Lung (tissue), 12 donors: ENCODE data around the gene MOB1A. TPM values are rescaled to one million over a fixed set of nuclear protein-coding genes. Genes with fewer than 3 reads are reported as not detected.

ENCODE experiments used
- ATAC-seq: fragments of 200-7000 bp; cut with Tn5 transposase; one replicate; pipeline ENCODE4 v1.9.1; 2020; ENCODE audit warnings: moderate number of reproducible peaks; ENCODE audit not compliant: insufficient read depth, low FRiP score
- DNase-seq, 3 donors: peaks; one replicate each; pipeline ENCODE4 v3.0.0-alpha.2; 2013 to 2017
- H3K27ac ChIP-seq, 2 donors: one replicate each; pipeline ENCODE4 v1.5.1; 2013; ENCODE audit warnings: mild to moderate bottlenecking in 2 of 2, moderate library complexity in 2 of 2, control low read depth in 1 of 2, inconsistent platforms in 1 of 2, low read depth in 1 of 2, low read length in 1 of 2
- H3K27me3 ChIP-seq, 3 donors: one replicate each; pipeline ENCODE4 v1.5.1; 2013; ENCODE audit warnings: low read length in 2 of 3; ENCODE audit not compliant: control insufficient read depth in 3 of 3, insufficient read depth in 3 of 3
- H3K36me3 ChIP-seq, 4 donors: one replicate each; pipeline ENCODE4 v1.5.1; 2013; ENCODE audit warnings: low read length in 4 of 4, mild to moderate bottlenecking in 1 of 4, moderate library complexity in 1 of 4; ENCODE audit not compliant: control insufficient read depth in 4 of 4, insufficient read depth in 4 of 4
- H3K4me1 ChIP-seq, 5 donors: one replicate each; pipeline ENCODE4 v1.5.1; 2013; ENCODE audit warnings: low read length in 5 of 5, mild to moderate bottlenecking in 2 of 5, moderate library complexity in 1 of 5; ENCODE audit not compliant: control insufficient read depth in 5 of 5, insufficient read depth in 5 of 5
- H3K4me3 ChIP-seq: one replicate; pipeline ENCODE4 v1.5.1; 2013; ENCODE audit warnings: mild to moderate bottlenecking, control low read depth, moderate library complexity
- H3K9ac ChIP-seq, 2 donors: one replicate each; pipeline ENCODE4 v1.5.1; 2013; ENCODE audit warnings: low read length in 2 of 2, control low read depth in 1 of 2; ENCODE audit not compliant: insufficient read depth in 1 of 2
- H3K9me3 ChIP-seq, 4 donors: one replicate each; pipeline ENCODE4 v1.5.1; 2013; ENCODE audit warnings: low read length in 3 of 4, mild to moderate bottlenecking in 1 of 4, moderate library complexity in 1 of 4; ENCODE audit not compliant: control insufficient read depth in 4 of 4, insufficient read depth in 3 of 4
- WGBS, 2 donors: extraction: QIAGEN DNeasy Blood & Tissue Kit; methylation state at CpG; one replicate each; pipeline ENCODE4 v1.1.7; 2013; 5-methylcytosine and 5-hydroxymethylcytosine counted together
- polyA plus RNA-seq, 2 donors: library from polyadenylated mRNA; stranded (reverse); fragments of 200-250 nt; gene quantifications; one replicate each; pipeline ENCODE4 v1.2.1, GENCODE V29; 2013
- total RNA-seq, 2 donors: library from RNA; depleted of rRNA in 1 of 2; stranded (reverse); fragments of >200 nt in 1 of 2; gene quantifications; one replicate each; pipeline ENCODE4 v1.2.1, GENCODE V29; 2014 to 2021
- TF ChIP-seq, protein P1 (sequence below): IDR thresholded peaks from 2 replicates; pipeline ENCODE4 v1.5.1; 2012; ENCODE audit warnings: mild to moderate bottlenecking; ENCODE audit errors: control extremely low read depth, extremely low read depth
- donor health status: control.
- donor health status: control.
- donor health status: Bipolar disorder and iron deficiency.
- donor health status: healthy.
- donor health status: DM: yes; HTN: yes; CAD: no.

The MOB1A gene
- total and polyA plus RNA-seq, 4 donors = 33.4 to 117 (median 81.1) TPM

DNA sequence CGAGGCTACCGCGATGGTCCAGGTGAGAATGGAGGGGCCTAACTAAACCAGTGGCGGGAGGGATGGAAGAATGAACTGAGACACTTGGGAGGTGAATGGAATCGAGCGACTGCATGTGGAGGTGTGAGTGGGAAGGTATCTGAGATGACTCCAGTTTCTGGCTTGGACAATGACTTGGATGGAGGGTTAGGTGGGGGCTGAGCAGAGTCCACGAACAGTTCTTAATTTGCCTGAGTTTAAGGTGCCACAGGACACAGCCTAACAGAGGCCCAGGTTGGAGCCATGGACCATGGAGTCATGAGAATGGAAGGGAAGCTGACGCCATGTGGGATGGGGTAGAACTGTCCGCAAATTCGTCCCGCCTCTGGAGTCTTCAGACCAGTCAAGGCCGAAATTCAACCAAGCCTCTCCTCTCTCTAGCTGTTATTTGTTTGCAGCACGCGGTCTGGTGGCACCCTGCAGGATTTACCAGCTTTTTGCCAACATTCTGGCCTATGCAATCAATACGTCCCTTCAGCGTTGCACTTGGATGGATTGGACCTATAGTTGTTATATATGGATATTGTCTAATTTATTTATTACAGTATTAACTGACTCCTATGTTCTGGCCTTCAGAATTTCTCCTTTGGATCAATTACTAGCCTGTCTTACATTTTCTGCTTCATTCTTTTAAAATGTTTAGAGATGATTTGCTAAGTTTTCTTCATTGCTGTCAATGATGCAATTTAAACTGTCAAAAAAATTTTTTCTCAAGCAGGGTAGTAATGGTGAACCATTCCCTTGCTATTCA, 30.0 kb downstream of the MOB1A start:
- H3K27me3 ChIP-seq = no peaks in the 10 kb centered on the region
- no peak for ATAC-seq
- peaks cover 0 to 15% (median 10%) of the 10 kb centered on the region in 5 donors for H3K4me1 ChIP-seq
- peak overlapping the region; percentile 42 to 70 for H3K9ac ChIP-seq
- H3K36me3 ChIP-seq = peaks cover 6 to 14% (median 9%) of the 10 kb centered on the region in 4 donors
- 56% methylated on average over 16 of the region's 16 CpGs for WGBS, 2 donors
- peak overlapping the region; percentile 30 for H3K4me3 ChIP-seq
- no peaks in the 10 kb centered on the region for H3K9me3 ChIP-seq
- TF ChIP-seq, protein P1, sequence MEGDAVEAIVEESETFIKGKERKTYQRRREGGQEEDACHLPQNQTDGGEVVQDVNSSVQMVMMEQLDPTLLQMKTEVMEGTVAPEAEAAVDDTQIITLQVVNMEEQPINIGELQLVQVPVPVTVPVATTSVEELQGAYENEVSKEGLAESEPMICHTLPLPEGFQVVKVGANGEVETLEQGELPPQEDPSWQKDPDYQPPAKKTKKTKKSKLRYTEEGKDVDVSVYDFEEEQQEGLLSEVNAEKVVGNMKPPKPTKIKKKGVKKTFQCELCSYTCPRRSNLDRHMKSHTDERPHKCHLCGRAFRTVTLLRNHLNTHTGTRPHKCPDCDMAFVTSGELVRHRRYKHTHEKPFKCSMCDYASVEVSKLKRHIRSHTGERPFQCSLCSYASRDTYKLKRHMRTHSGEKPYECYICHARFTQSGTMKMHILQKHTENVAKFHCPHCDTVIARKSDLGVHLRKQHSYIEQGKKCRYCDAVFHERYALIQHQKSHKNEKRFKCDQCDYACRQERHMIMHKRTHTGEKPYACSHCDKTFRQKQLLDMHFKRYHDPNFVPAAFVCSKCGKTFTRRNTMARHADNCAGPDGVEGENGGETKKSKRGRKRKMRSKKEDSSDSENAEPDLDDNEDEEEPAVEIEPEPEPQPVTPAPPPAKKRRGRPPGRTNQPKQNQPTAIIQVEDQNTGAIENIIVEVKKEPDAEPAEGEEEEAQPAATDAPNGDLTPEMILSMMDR = no peak
- peak overlapping the region in 1 of 2 donors; percentile 82 for H3K27ac ChIP-seq
- peak in 2 of 3 donors; percentile 16 to 18 for DNase-seq

DNA sequence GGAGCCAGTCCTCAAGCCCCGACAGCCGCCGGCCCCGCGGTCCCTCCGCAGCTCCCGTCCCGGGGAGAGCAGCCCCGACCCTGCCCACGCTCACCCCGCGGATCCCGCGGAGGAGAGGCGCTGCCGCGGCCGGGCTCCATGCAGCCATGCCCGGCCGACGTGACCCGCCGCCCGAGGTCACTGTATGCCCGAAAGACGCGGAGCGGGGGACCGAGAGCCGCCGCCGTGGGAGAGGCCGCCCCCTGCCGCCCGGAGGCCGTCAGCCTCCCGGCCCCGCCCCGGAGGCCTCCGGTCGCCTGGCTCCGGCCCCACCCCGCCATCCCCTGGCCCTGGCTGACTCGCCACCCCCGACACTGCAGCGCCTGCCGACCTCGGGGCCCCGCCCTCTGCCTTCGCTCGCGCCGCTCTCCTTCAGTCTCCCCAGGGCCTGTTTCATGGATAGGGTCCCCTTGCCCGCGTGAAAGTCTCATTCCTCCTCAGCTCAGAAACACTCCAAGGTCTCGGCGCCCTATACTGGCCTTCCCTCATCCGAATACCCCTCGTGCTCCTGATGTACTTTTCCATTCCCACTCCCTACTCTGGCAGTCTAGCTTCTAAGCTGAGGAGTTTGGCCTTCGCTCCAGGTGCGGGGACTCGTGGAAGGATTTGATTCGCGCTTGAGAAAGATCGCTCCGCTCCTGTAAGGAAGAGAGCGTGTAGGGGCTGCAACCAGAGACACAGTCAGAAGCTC, 30.8 kb downstream of the MOB1A start, which contains the start of gene BOLA3:
BOLA3 (minus strand) TSS at position 186 of the 730 bp plus-strand sequence; CDS start at position 148, 38 bp downstream.
- peak within 1 kb of the TSS; percentile 54 to 82 for H3K27ac ChIP-seq
- no peaks in the 10 kb centered on the region for H3K9me3 ChIP-seq
- H3K4me1 ChIP-seq = peaks cover 0 to 15% (median 10%) of the 10 kb centered on the region in 5 donors
- TF ChIP-seq, protein P1 = peak; percentile 37
- H3K9ac ChIP-seq = peak within 1 kb of the TSS; percentile 42 to 82
- H3K4me3 ChIP-seq = peak within 1 kb of the TSS; percentile 80
- peak; percentile 97 for ATAC-seq
- no peaks in the 10 kb centered on the region for H3K27me3 ChIP-seq
- 2% methylated on average over 49 to 67 of the region's 67 CpGs for WGBS, 2 donors
- peak; percentile 83 to 89 (median 86) for DNase-seq
- peaks cover under 1 to 6% (median 5%) of the 10 kb centered on the region in 4 donors for H3K36me3 ChIP-seq

GRCh38 chr2:74146929-74147726, 31.6 kb downstream of the MOB1A start:
- ATAC-seq = peak; percentile 22
- H3K4me1 ChIP-seq = peaks cover 0 to 15% (median 10%) of the 10 kb centered on the region in 5 donors
- H3K4me3 ChIP-seq = peak overlapping the region; percentile 80
- H3K9ac ChIP-seq = peak overlapping the region; percentile 18 to 82
- peak overlapping the region; percentile 34 to 54 for H3K27ac ChIP-seq
- peaks cover 0 to 8% (median 4%) of the 10 kb centered on the region in 4 donors for H3K36me3 ChIP-seq
- TF ChIP-seq, protein P1 = no peak
- WGBS, 2 donors = 7 to 11% methylated on average over 29 of the region's 29 CpGs
- DNase-seq = peak in 1 of 3 donors; percentile 5
- H3K9me3 ChIP-seq = no peaks in the 10 kb centered on the region
- no peaks in the 10 kb centered on the region for H3K27me3 ChIP-seq
